Keratinocyte (primary cell): ENCODE data around the gene YDJC. TPM values are rescaled to one million over a fixed set of nuclear protein-coding genes. Genes with fewer than 3 reads are reported as not detected.

Source experiments
- DNase-seq: peaks from one replicate; pipeline ENCODE4 v3.0.0-alpha.2; 2011; ENCODE audit warnings: low read depth, missing footprints, low spot score
- FAIRE-seq: peaks from 2 replicates; lab custom pipeline; 2011; peaks lifted over from hg19 to GRCh38; lab: Jason Lieb, UNC
- H2AFZ ChIP-seq: 2 replicates; pipeline ENCODE4 v1.6.0; 2012; ENCODE audit warnings: low read length, control low read depth, inconsistent platforms; ENCODE audit not compliant: control insufficient read depth
- H3K27ac ChIP-seq: 2 replicates; pipeline ENCODE4 v1.5.1; 2011; ENCODE audit warnings: low read length; ENCODE audit not compliant: control insufficient read depth, insufficient read depth
- H3K27me3 ChIP-seq: 3 replicates; pipeline ENCODE4 v1.6.0; 2011; ENCODE audit warnings: low read length; ENCODE audit not compliant: control insufficient read depth, insufficient read depth; ENCODE audit errors: extremely low read depth
- H3K36me3 ChIP-seq, 2 experiments: 2 replicates in 1 of 2; 3 replicates in 1 of 2; pipeline ENCODE4 v1.5.1; 2011; ENCODE audit warnings: low read length in 2 of 2, mild to moderate bottlenecking in 1 of 2; ENCODE audit not compliant: control insufficient read depth in 2 of 2, insufficient read depth in 2 of 2; ENCODE audit errors: extremely low read depth in 1 of 2
- H3K4me1 ChIP-seq: 3 replicates; pipeline ENCODE4 v1.5.1; 2011; ENCODE audit warnings: low read length; ENCODE audit not compliant: control insufficient read depth, insufficient read depth; ENCODE audit errors: extremely low read depth
- H3K4me2 ChIP-seq: 3 replicates; pipeline ENCODE4 v1.6.0; 2011; ENCODE audit warnings: low read depth, low read length; ENCODE audit not compliant: control insufficient read depth, insufficient read depth; ENCODE audit errors: extremely low read depth
- H3K4me3 ChIP-seq, 3 experiments: fragments of 200-600 bp in 1 of 3; sonication (generic) in 1 of 3; 2 replicates in 2 of 3; 3 replicates in 1 of 3; pipeline ENCODE4 v1.5.1; 2011 to 2016; ENCODE audit warnings: low read length in 3 of 3, mild to moderate bottlenecking in 3 of 3, control low read depth in 2 of 3, inconsistent platforms in 1 of 3, low read depth in 1 of 3, mixed read lengths in 1 of 3, mixed run types in 1 of 3, moderate library complexity in 1 of 3; ENCODE audit not compliant: control insufficient read depth in 2 of 3, insufficient read depth in 2 of 3; ENCODE audit errors: extremely low read depth in 1 of 3
- H3K79me2 ChIP-seq: 2 replicates; pipeline ENCODE4 v1.6.0; 2012; ENCODE audit warnings: low read length; ENCODE audit not compliant: control insufficient read depth, insufficient read depth
- H3K9ac ChIP-seq: 3 replicates; pipeline ENCODE4 v1.6.0; 2011; ENCODE audit warnings: low read length; ENCODE audit not compliant: control insufficient read depth, insufficient read depth; ENCODE audit errors: extremely low read depth
- H3K9me1 ChIP-seq: 3 replicates; pipeline ENCODE4 v1.6.0; 2011; ENCODE audit warnings: low read length; ENCODE audit not compliant: control insufficient read depth, insufficient read depth; ENCODE audit errors: extremely low read depth
- H3K9me3 ChIP-seq: 2 replicates; pipeline ENCODE4 v1.5.1; 2012; ENCODE audit warnings: low read depth, low read length; ENCODE audit not compliant: control insufficient read depth
- H4K20me1 ChIP-seq: 3 replicates; pipeline ENCODE4 v1.6.0; 2011; ENCODE audit warnings: low read length; ENCODE audit not compliant: control insufficient read depth, insufficient read depth; ENCODE audit errors: extremely low read depth
- CTCF ChIP-seq, 3 experiments: IDR thresholded peaks in 1 of 3; conservative IDR thresholded peaks in 1 of 3; optimal IDR thresholded peaks in 1 of 3; 2 replicates in 2 of 3; 3 replicates in 1 of 3; pipeline versions ENCODE3 to v1.5.1; 2011; ENCODE audit warnings: low read length in 3 of 3, mild to moderate bottlenecking in 3 of 3, moderate library complexity in 2 of 3, control low read depth in 1 of 3, inconsistent platforms in 1 of 3; ENCODE audit not compliant: insufficient read depth in 2 of 3; ENCODE audit errors: extremely low read depth in 1 of 3
- EZH2 ChIP-seq: IDR thresholded peaks from one replicate; pipeline ENCODE4 v1.6.1; 2012; ENCODE audit warnings: inconsistent platforms, mild to moderate bottlenecking, low read length, moderate library complexity
- dilution Hi-C: fragments of 300-500 bp; cut with MboI; formaldehyde crosslinking; loops from one replicate; pipeline ENCODE4 v1.7.0; 2020; ENCODE audit warnings: low sequenced_read_pairs; ENCODE audit not compliant: extremely low pct_ligation_motif_present
- polyA plus RNA-seq, 5 experiments: library from polyadenylated mRNA; depleted of rRNA in 3 of 5; stranded (reverse) in 3 of 5; stranded (forward) in 1 of 5; unstranded in 1 of 5; fragments of >200 nt; gene quantifications; 1 replicate in 1 of 5; 2 replicates in 3 of 5; 3 replicates in 1 of 5; pipeline versions ENCODE4 v1.2.1 to v1.2.3, GENCODE V29; 2011 to 2012; ENCODE audit warnings: missing spikeins in 2 of 5, low read depth in 1 of 5, low replicate concordance in 1 of 5

The YDJC gene
- polyA plus RNA-seq, 1 donor (not counting 4 experiments of a cell fraction or from before 2014, with no cell fraction given) = 18.2 TPM

- Histone ChIP-seq H4K20me1 (peaks cover 15% of the 10 kb centered on the region), H3K9ac (no peak overlapping the region), H3K4me3 (no peak overlapping the region), H3K4me1 (peaks cover 2% of the 10 kb centered on the region), H3K9me3 (no peaks in the 10 kb centered on the region), H3K79me2 (peaks cover 78% of the 10 kb centered on the region), H3K36me3 (peaks cover 20 to 39% of the 10 kb centered on the region in 2 experiments), H3K27ac (no peak overlapping the region), H3K9me1 (no peaks in the 10 kb centered on the region), H2AFZ (no peak overlapping the region), H3K27me3 (no peaks in the 10 kb centered on the region), H3K4me2 (no peak overlapping the region)
- DNase-seq (no peak), FAIRE-seq (no peak)
- TF ChIP-seq EZH2 (no peak), CTCF (optimal IDR thresholded peaks at IDR 0.05 in 1 of 3, IDR thresholded peaks at IDR 0.05 in 1 of 3, conservative IDR thresholded peaks at IDR 0.05 in 1 of 3; ENCODE audit: extremely low read depth in 1 of 3, insufficient read depth in 2 of 3, low read length in 3 of 3) (no peak)
- dilution Hi-C loops = no loop called here
Observed at GRCh38 chr22:21613553-21614233, 16.1 kb downstream of the YDJC start.

GRCh38 chr22:21612858-21613257 lies 17.0 kb downstream of the YDJC start:
- Histone ChIP-seq H3K36me3 (peaks cover 20 to 41% of the 10 kb centered on the region in 2 experiments), H4K20me1 (peaks cover 14% of the 10 kb centered on the region), H3K27me3 (no peaks in the 10 kb centered on the region), H3K4me2 (no peak overlapping the region), H3K79me2 (peaks cover 83% of the 10 kb centered on the region), H3K4me3 (no peak overlapping the region), H2AFZ (no peak overlapping the region), H3K4me1 (peaks cover 2% of the 10 kb centered on the region), H3K9me3 (no peaks in the 10 kb centered on the region), H3K9ac (no peak overlapping the region), H3K27ac (no peak overlapping the region), H3K9me1 (no peaks in the 10 kb centered on the region)
- DNase-seq (no peak), FAIRE-seq (peak; percentile 48)
- dilution Hi-C loops = no loop called here
- TF ChIP-seq EZH2 (no peak), CTCF (optimal IDR thresholded peaks at IDR 0.05 in 1 of 3, IDR thresholded peaks at IDR 0.05 in 1 of 3, conservative IDR thresholded peaks at IDR 0.05 in 1 of 3; ENCODE audit: extremely low read depth in 1 of 3, insufficient read depth in 2 of 3, low read length in 3 of 3) (no peak)
